ENCODE results near the gene NPC1.

- TF ChIP-seq CTCF (IDR thresholded peaks at IDR 0.05): peak; percentile 75 to 82 (median 78)
- TF ChIP-seq POLR2A (IDR thresholded peaks at IDR 0.05): no peak
Measured at GRCh38 chr18:23515911-23516546, 70.3 kb downstream of the NPC1 start.

Data from uterus (tissue), 2 donors.